Keratinocyte (primary cell): ENCODE data around the gene SLC37A1. TPM values are rescaled to one million over a fixed set of nuclear protein-coding genes. Genes with fewer than 3 reads are reported as not detected.

ENCODE experiments used
- DNase-seq: peaks from one replicate; pipeline ENCODE4 v3.0.0-alpha.2; 2011; ENCODE audit warnings: low read depth, missing footprints, low spot score
- FAIRE-seq: peaks from 2 replicates; lab custom pipeline; 2011; peaks lifted over from hg19 to GRCh38; lab: Jason Lieb, UNC
- H2AFZ ChIP-seq: 2 replicates; pipeline ENCODE4 v1.6.0; 2012; ENCODE audit warnings: low read length, control low read depth, inconsistent platforms; ENCODE audit not compliant: control insufficient read depth
- H3K27ac ChIP-seq: 2 replicates; pipeline ENCODE4 v1.5.1; 2011; ENCODE audit warnings: low read length; ENCODE audit not compliant: control insufficient read depth, insufficient read depth
- H3K27me3 ChIP-seq: 3 replicates; pipeline ENCODE4 v1.6.0; 2011; ENCODE audit warnings: low read length; ENCODE audit not compliant: control insufficient read depth, insufficient read depth; ENCODE audit errors: extremely low read depth
- H3K36me3 ChIP-seq, 2 experiments: 2 replicates in 1 of 2; 3 replicates in 1 of 2; pipeline ENCODE4 v1.5.1; 2011; ENCODE audit warnings: low read length in 2 of 2, mild to moderate bottlenecking in 1 of 2; ENCODE audit not compliant: control insufficient read depth in 2 of 2, insufficient read depth in 2 of 2; ENCODE audit errors: extremely low read depth in 1 of 2
- H3K4me1 ChIP-seq: 3 replicates; pipeline ENCODE4 v1.5.1; 2011; ENCODE audit warnings: low read length; ENCODE audit not compliant: control insufficient read depth, insufficient read depth; ENCODE audit errors: extremely low read depth
- H3K4me2 ChIP-seq: 3 replicates; pipeline ENCODE4 v1.6.0; 2011; ENCODE audit warnings: low read depth, low read length; ENCODE audit not compliant: control insufficient read depth, insufficient read depth; ENCODE audit errors: extremely low read depth
- H3K4me3 ChIP-seq, 3 experiments: fragments of 200-600 bp in 1 of 3; sonication (generic) in 1 of 3; 2 replicates in 2 of 3; 3 replicates in 1 of 3; pipeline ENCODE4 v1.5.1; 2011 to 2016; ENCODE audit warnings: low read length in 3 of 3, mild to moderate bottlenecking in 3 of 3, control low read depth in 2 of 3, inconsistent platforms in 1 of 3, low read depth in 1 of 3, mixed read lengths in 1 of 3, mixed run types in 1 of 3, moderate library complexity in 1 of 3; ENCODE audit not compliant: control insufficient read depth in 2 of 3, insufficient read depth in 2 of 3; ENCODE audit errors: extremely low read depth in 1 of 3
- H3K79me2 ChIP-seq: 2 replicates; pipeline ENCODE4 v1.6.0; 2012; ENCODE audit warnings: low read length; ENCODE audit not compliant: control insufficient read depth, insufficient read depth
- H3K9ac ChIP-seq: 3 replicates; pipeline ENCODE4 v1.6.0; 2011; ENCODE audit warnings: low read length; ENCODE audit not compliant: control insufficient read depth, insufficient read depth; ENCODE audit errors: extremely low read depth
- H3K9me1 ChIP-seq: 3 replicates; pipeline ENCODE4 v1.6.0; 2011; ENCODE audit warnings: low read length; ENCODE audit not compliant: control insufficient read depth, insufficient read depth; ENCODE audit errors: extremely low read depth
- H3K9me3 ChIP-seq: 2 replicates; pipeline ENCODE4 v1.5.1; 2012; ENCODE audit warnings: low read depth, low read length; ENCODE audit not compliant: control insufficient read depth
- H4K20me1 ChIP-seq: 3 replicates; pipeline ENCODE4 v1.6.0; 2011; ENCODE audit warnings: low read length; ENCODE audit not compliant: control insufficient read depth, insufficient read depth; ENCODE audit errors: extremely low read depth
- CTCF ChIP-seq, 3 experiments: IDR thresholded peaks in 1 of 3; conservative IDR thresholded peaks in 1 of 3; optimal IDR thresholded peaks in 1 of 3; 2 replicates in 2 of 3; 3 replicates in 1 of 3; pipeline versions ENCODE3 to v1.5.1; 2011; ENCODE audit warnings: low read length in 3 of 3, mild to moderate bottlenecking in 3 of 3, moderate library complexity in 2 of 3, control low read depth in 1 of 3, inconsistent platforms in 1 of 3; ENCODE audit not compliant: insufficient read depth in 2 of 3; ENCODE audit errors: extremely low read depth in 1 of 3
- EZH2 ChIP-seq: IDR thresholded peaks from one replicate; pipeline ENCODE4 v1.6.1; 2012; ENCODE audit warnings: inconsistent platforms, mild to moderate bottlenecking, low read length, moderate library complexity
- dilution Hi-C: fragments of 300-500 bp; cut with MboI; formaldehyde crosslinking; loops from one replicate; pipeline ENCODE4 v1.7.0; 2020; ENCODE audit warnings: low sequenced_read_pairs; ENCODE audit not compliant: extremely low pct_ligation_motif_present
- polyA plus RNA-seq, 5 experiments: library from polyadenylated mRNA; depleted of rRNA in 3 of 5; stranded (reverse) in 3 of 5; stranded (forward) in 1 of 5; unstranded in 1 of 5; fragments of >200 nt; gene quantifications; 1 replicate in 1 of 5; 2 replicates in 3 of 5; 3 replicates in 1 of 5; pipeline versions ENCODE4 v1.2.1 to v1.2.3, GENCODE V29; 2011 to 2012; ENCODE audit warnings: missing spikeins in 2 of 5, low read depth in 1 of 5, low replicate concordance in 1 of 5

SLC37A1 gene
- polyA plus RNA-seq, 1 donor (not counting 4 experiments of a cell fraction or from before 2014, with no cell fraction given) = 4.1 TPM

- no peaks in the 10 kb centered on the region for H3K79me2 ChIP-seq
- dilution Hi-C loops = no loop called here
- no peak for FAIRE-seq
- no peaks in the 10 kb centered on the region for H3K9me1 ChIP-seq
- DNase-seq = no peak
- H3K4me1 ChIP-seq = no peaks in the 10 kb centered on the region
- no peak overlapping the region for H3K4me2 ChIP-seq
- H3K27me3 ChIP-seq = no peaks in the 10 kb centered on the region
- H4K20me1 ChIP-seq = no peaks in the 10 kb centered on the region
- H3K27ac ChIP-seq = no peak overlapping the region
- peaks cover 0 to 6% of the 10 kb centered on the region in 2 experiments for H3K36me3 ChIP-seq
- H3K9ac ChIP-seq = no peak overlapping the region
- H3K9me3 ChIP-seq = no peaks in the 10 kb centered on the region
- H2AFZ ChIP-seq = no peak overlapping the region
- no peak for TF ChIP-seq EZH2
- TF ChIP-seq CTCF (optimal IDR thresholded peaks at IDR 0.05 in 1 of 3, IDR thresholded peaks at IDR 0.05 in 1 of 3, conservative IDR thresholded peaks at IDR 0.05 in 1 of 3; ENCODE audit: extremely low read depth in 1 of 3, insufficient read depth in 2 of 3, low read length in 3 of 3) = peak in 2 of 3 experiments; percentile 16 to 36
- H3K4me3 ChIP-seq = no peak overlapping the region
Observed at GRCh38 chr21:42574234-42575027, 60.8 kb downstream of the SLC37A1 start.

- H4K20me1 ChIP-seq = no peaks in the 10 kb centered on the region
- no peaks in the 10 kb centered on the region for H3K9me1 ChIP-seq
- no peak overlapping the region for H3K9ac ChIP-seq
- no peaks in the 10 kb centered on the region for H3K4me1 ChIP-seq
- no peak overlapping the region for H3K4me3 ChIP-seq
- DNase-seq (no peak), FAIRE-seq (no peak)
- no peaks in the 10 kb centered on the region for H3K79me2 ChIP-seq
- H3K27me3 ChIP-seq = no peaks in the 10 kb centered on the region
- H3K27ac ChIP-seq = no peak overlapping the region
- TF ChIP-seq CTCF (optimal IDR thresholded peaks at IDR 0.05 in 1 of 3, IDR thresholded peaks at IDR 0.05 in 1 of 3, conservative IDR thresholded peaks at IDR 0.05 in 1 of 3; ENCODE audit: extremely low read depth in 1 of 3, insufficient read depth in 2 of 3, low read length in 3 of 3) (no peak), EZH2 (no peak)
- dilution Hi-C loops = no loop called here
- H3K4me2 ChIP-seq = no peak overlapping the region
- H2AFZ ChIP-seq = no peak overlapping the region
- H3K9me3 ChIP-seq = no peaks in the 10 kb centered on the region
- H3K36me3 ChIP-seq = peaks cover 0 to 6% of the 10 kb centered on the region in 2 experiments
Observed at GRCh38 chr21:42575111-42575510, 61.5 kb downstream of the SLC37A1 start.
